RWPE2 (cell line): Measurements from ENCODE around the gene RNF208.

Source experiments
- ATAC-seq: fragments of 200-7000 bp; cut with Tn5 transposase; 3 replicates; pipeline ENCODE4 v1.9.1; 2021; ENCODE audit warnings: low read depth
- DNase-seq: peaks from one replicate; pipeline ENCODE4 v3.0.0-alpha.2; 2020; ENCODE audit warnings: low spot score
- H3K27ac ChIP-seq: fragments of 450-650 bp; 2 replicates; pipeline ENCODE4 v1.5.1; 2017; ENCODE audit warnings: mild to moderate bottlenecking; ENCODE audit not compliant: poor library complexity, severe bottlenecking
- H3K27me3 ChIP-seq: fragments of 250-450 bp; sonication (Bioruptor Pico); 2 replicates; pipeline ENCODE4 v1.5.1; 2021; ENCODE audit warnings: mild to moderate bottlenecking, moderate library complexity; ENCODE audit not compliant: insufficient read depth, poor library complexity, severe bottlenecking
- H3K36me3 ChIP-seq: fragments of 250-450 bp; sonication (Bioruptor Pico); 2 replicates; pipeline ENCODE4 v1.5.1; 2020; ENCODE audit warnings: low read depth, mild to moderate bottlenecking, moderate library complexity
- H3K4me1 ChIP-seq: fragments of 250-450 bp; sonication (Bioruptor Pico); 2 replicates; pipeline ENCODE4 v1.5.1; 2021; ENCODE audit warnings: mild to moderate bottlenecking, moderate library complexity; ENCODE audit not compliant: insufficient read depth, poor library complexity, severe bottlenecking
- H3K4me3 ChIP-seq: fragments of 250-450 bp; sonication (Bioruptor Pico); 2 replicates; pipeline ENCODE4 v1.5.1; 2021; ENCODE audit warnings: mild to moderate bottlenecking, moderate library complexity; ENCODE audit not compliant: severe bottlenecking
- H3K9me3 ChIP-seq: fragments of 250-450 bp; sonication (Bioruptor Pico); 2 replicates; pipeline ENCODE4 v1.5.1; 2021; ENCODE audit warnings: mild to moderate bottlenecking, moderate library complexity; ENCODE audit not compliant: severe bottlenecking
- CTCF ChIP-seq: fragments of 450-650 bp; IDR thresholded peaks from one replicate; pipeline ENCODE4 v1.5.1; 2017; ENCODE audit warnings: mild to moderate bottlenecking, moderate library complexity; ENCODE audit not compliant: poor library complexity, severe bottlenecking

RNF208 gene, protein sequence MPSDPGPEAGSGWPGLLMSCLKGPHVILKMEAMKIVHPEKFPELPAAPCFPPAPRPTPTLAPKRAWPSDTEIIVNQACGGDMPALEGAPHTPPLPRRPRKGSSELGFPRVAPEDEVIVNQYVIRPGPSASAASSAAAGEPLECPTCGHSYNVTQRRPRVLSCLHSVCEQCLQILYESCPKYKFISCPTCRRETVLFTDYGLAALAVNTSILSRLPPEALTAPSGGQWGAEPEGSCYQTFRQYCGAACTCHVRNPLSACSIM

DNA sequence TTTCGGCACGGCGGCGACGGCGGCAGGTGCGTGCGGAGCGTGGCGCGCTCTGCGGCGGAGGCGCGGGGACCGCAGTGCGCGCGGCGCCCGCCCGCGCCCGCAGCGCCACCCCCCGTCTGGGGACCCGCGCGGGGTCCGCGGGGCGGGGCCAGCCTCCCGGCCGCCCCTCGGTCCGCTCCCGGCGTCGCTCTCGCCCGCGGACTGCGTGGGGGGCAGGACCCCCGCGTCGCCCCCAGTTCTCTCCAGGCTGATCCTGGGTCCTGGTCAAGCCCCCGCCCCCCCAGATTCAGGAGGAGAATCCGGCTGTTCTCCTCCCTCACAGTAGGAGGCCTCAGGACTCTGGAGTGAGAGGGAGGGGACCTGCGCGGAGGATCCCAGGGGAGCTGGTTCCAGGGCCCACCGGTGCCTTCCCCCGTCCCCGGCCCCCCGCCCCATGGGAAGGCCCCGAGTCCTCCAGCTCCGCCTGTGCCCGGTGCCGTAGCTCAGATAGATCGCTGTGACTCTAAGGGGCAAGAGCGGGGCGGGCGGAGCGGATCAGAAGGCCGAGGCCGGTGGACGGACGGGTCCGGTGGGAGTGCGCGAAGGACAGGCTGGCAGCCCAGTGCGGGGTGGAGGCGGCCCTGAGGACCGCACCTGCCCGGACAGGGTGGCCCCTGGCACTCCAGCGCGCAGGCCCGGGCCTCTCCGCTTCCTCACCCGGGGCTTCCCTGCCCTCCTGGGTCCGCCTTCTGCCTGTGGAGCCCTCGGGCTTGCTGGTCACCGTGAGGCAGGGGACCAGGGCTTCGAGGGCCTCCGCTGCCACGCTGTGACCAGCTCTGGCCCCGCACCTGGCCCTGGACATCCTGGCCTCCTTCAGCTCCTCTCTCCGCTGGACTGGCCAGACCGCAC is at the start of gene RNF208:
RNF208 (minus strand) TSS at position 51 of the 888 bp plus-strand sequence. CDS start 1,028 bp downstream, outside the sequence.
- no peak for TF ChIP-seq CTCF
- no peak for ATAC-seq
- Histone ChIP-seq H3K27ac (peak within 1 kb of the TSS; percentile 92), H3K4me3 (peak within 1 kb of the TSS; percentile 45), H3K4me1 (peaks cover 35% of the 10 kb centered on the region), H3K9me3 (no peaks in the 10 kb centered on the region), H3K36me3 (no peaks in the 10 kb centered on the region), H3K27me3 (no peaks in the 10 kb centered on the region)
- DNase-seq: no peak

DNA sequence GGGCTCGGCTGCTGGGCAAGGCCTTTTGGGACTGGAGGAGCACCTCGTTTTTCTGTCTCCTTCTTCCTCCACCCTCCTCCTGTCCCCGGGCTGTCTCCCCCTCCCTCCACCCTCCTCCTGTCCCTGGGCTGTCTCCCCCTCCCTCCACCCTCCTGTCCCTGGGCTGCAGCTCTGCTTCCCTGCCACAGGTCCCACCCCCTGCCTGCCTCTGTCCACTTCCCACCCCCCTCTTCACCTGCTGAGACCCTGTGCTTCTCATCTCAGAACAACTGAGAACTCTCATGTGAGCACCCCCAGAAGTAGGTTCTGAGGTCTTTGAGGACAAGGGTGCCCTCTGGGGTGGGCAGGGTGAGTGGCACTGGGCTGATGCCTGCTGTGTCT is 49.6 kb upstream of the RNF208 start:
- Histone ChIP-seq H3K4me1 (peaks cover 12% of the 10 kb centered on the region), H3K4me3 (no peak overlapping the region), H3K27me3 (no peaks in the 10 kb centered on the region), H3K27ac (no peak overlapping the region), H3K9me3 (no peaks in the 10 kb centered on the region), H3K36me3 (peaks cover 53% of the 10 kb centered on the region)
- DNase-seq: peak; percentile 47
- TF ChIP-seq CTCF: no peak
- ATAC-seq: no peak

- Histone ChIP-seq H3K27ac (no peak overlapping the region), H3K27me3 (no peaks in the 10 kb centered on the region), H3K36me3 (peaks cover 59% of the 10 kb centered on the region), H3K4me1 (peaks cover 10% of the 10 kb centered on the region), H3K4me3 (no peak overlapping the region), H3K9me3 (no peaks in the 10 kb centered on the region)
- no peak for ATAC-seq
- peak; percentile 56 for DNase-seq
- TF ChIP-seq CTCF: no peak
These were observed 49.1 kb upstream of the RNF208 start for GRCh38 chr9:137270929-137271695.

DNA sequence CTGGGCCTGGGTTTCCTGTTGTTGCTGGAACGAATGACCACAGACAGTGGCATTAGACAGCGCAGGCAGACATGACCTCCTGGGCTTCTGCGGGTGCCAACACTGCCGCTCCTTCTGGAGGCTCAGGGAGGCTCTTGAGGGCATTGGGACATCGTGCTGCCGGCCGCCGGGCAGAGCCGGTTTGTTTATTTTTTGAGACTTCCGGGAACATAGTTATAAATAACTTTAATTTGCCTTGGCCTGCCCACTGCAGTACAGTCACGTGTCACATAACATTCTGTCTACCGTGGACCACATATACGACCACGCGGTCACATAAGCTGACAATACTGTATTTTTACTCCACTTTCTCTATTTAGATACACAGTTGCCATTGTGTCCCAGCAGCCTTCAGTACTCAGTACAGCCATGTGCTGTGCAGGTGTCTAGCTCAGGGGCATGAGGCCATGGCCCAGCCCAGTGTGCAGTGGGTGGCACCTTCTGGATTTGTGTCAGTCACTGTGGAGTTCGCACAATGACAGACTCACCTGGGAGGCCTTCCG is 47.3 kb upstream of the RNF208 start:
- Histone ChIP-seq H3K27ac (peak overlapping the region; percentile 2), H3K4me1 (peaks cover 7% of the 10 kb centered on the region), H3K36me3 (peaks cover 75% of the 10 kb centered on the region), H3K27me3 (no peaks in the 10 kb centered on the region), H3K9me3 (no peaks in the 10 kb centered on the region), H3K4me3 (no peak overlapping the region)
- no peak for TF ChIP-seq CTCF
- DNase-seq (peak; percentile 39), ATAC-seq (no peak)
